GM18508 (cell line): Measurements from ENCODE around the gene C5.

Experiments used
- ATAC-seq: cut with Tn5 transposase; IDR thresholded peaks from one replicate; pipeline ENCODE4 v1.9.1; 2021; ENCODE audit warnings: moderate number of reproducible peaks; ENCODE audit not compliant: insufficient read depth, unreplicated experiment

C5 gene

GRCh38 chr9:120946259-120946658 lies 103.8 kb downstream of the C5 start:
- no peak for ATAC-seq

DNA sequence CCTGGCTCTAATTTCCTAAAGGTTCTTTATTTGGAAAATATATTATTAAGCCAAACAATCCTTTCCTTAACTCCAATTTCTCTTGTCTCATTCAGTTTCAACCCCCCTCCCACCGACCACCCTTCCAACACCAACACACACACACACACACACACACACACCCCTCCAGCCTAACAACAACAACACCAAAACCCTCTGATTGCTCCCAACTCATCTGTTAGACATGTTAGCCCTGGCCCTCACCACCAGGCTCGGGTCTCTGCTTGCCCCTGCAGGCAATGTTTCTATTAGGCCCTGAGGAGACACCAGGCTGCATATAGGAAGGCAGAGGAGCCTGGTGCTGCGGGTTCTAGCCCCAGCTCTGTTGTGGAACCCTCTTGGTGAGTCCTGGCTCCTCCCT lies 105.1 kb downstream of the C5 start:
- no peak for ATAC-seq

DNA sequence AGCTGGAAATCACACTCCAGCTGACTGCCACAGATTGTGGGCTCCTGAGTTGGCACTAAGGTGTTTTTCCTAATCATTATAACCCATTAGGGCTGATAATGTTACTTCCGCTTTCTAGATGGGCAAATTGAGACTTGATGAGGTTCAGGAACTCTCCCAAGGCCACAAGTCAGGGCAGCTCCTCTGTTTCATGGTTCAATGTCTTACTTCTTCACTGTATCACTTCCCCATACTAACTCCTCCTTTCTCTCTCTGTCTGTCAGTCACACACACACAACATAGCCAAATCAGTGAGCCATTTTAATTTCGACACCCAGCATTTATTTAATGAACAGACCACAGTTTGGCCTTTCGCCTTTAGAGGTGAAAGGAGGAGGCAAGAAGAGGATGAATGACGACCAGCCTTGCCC lies 105.6 kb downstream of the C5 start:
- peak; percentile 97 for ATAC-seq

DNA sequence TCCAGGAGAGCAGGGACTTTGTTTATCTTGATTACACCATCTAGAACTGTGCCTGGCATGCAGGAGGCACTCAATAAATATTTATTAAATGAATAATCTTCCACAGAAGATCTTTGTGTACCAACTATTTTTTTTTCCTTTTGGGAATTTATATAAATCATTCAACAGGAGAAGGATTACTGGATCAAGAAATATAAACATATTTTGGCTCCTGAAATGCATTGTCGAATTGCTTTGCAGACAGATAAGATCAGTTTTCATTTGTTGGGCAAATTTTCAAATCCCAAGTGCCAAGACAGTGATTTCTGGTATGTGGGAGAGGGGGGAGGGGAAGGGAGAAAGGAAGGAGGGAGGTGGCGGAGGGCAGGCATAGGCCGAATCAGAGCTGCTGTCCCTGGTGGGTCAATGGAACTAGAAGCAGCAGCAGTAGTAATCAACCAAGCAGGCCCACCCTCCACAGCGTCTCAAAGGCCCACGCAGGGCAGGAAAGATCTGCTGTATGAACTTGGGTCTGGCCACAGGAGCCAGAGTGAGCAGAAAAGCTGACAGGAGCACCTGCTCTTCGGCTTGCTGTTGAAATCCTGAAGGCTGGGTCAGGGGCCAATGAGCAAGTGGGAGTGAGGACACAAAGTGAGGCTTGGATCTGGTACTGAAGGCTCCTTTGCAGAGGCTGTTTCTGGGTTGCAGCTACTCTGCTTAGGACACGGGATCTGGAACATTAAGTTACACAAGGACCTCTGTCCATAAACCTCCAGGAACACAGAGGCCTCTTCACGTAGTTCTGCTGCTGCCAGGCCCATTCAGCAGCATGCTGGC lies 107.7 kb downstream of the C5 start:
- ATAC-seq: no peak

GRCh38 chr9:120941046-120941770 lies 108.9 kb downstream of the C5 start:
- no peak for ATAC-seq

- ATAC-seq: no peak
These were observed 109.5 kb downstream of the C5 start for GRCh38 chr9:120940573-120940972.

- no peak for ATAC-seq
These were observed 111.2 kb downstream of the C5 start for GRCh38 chr9:120938851-120939250.

DNA sequence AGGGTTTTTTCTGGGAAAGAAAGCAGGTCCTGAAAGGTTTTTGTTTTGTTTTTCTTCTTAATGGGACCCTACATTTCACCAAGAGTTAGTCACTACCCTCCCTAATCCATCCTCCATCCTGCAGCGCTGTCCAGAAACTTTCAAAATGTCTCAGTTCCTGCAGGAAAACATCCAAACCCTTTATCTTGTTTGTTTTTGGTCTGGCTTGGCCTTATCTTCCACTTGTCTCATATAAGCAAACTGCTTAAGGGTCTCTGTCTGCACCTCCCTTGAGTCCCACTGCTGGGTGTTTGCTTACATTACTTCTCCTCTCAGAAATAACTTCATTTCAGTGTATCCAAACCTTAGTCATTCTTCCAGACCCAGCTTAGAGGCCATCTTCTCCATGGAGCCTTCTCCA lies 112.5 kb downstream of the C5 start:
- ATAC-seq: no peak

DNA sequence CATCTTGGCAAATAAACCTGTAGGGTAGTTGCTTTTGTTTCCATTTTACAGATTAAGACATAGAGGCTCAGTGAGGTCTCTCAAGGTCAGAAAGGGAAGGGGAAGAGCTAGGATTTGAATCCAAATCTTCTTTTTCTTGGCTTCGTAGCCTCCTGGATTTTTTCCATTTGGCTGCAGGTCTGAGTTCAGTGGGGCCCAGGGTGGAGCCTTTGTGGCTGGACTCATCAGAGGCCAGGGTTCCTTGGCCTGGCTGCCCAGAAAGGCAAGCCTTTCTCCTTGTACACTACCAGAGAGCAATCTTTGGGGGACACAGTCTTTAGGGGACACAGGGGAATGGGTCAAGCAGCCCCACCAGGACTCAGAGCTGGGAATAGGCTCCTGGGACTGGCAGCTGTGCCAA lies 112.9 kb downstream of the C5 start:
- ATAC-seq: no peak

- ATAC-seq: no peak
These were observed 113.3 kb downstream of the C5 start for GRCh38 chr9:120936764-120937122.

DNA sequence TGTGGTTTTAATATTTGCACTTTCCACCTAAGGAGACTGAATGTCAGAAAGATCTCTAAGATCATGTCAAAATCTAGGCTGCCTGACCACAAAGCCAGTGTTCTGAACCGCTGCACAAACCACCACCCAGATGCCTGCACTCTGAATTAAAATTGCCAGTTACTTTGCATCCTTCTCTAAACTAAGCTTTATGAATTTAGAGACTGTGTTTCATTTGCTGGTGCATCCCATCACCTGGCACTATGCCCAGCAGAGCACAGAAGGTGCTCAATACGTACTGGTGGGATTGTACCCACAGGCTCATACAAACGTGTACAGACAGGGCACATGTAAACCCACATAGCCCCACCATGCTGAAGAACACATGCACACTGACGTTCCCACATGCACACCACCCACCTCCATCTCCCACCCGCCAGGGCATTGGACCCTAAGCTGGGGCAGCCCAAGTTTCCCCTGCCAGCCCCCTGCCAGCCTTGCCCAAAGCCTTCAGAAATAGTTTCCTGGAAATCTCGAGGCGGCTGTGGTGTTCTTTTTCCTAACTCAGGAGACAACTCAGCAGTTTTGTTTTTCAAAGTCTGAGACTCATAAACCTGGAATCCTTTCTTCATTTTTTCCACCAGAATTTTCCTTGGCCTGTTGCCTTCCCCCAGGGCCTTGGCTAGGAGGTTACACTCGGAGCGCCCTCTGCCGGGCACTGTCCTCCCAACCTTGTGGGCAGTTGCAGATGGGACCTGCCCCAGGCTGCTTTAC lies 113.9 kb downstream of the C5 start:
- ATAC-seq: no peak

DNA sequence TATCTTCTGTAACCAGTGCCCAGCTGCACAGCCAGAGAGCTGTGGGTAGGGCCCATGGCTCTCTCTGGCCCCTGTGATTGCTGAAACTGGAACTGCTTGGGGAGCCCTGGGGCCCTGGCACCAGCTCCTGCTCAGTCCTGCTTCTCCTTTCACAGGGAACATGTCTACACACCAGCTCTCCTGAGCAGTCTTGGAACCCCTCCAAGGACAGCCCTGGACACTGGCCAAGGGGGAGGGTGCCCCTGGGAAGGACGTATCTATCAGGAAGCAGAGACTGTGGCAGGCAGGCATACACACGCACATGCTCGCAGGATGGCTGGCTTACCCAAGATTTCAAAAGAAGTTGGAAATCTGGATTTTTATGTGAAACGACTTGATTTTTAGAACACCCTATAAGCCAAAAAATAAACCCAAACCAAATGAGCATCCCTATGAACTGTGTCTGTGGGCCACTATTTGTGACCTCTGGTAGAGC lies 114.7 kb downstream of the C5 start:
- no peak for ATAC-seq

DNA sequence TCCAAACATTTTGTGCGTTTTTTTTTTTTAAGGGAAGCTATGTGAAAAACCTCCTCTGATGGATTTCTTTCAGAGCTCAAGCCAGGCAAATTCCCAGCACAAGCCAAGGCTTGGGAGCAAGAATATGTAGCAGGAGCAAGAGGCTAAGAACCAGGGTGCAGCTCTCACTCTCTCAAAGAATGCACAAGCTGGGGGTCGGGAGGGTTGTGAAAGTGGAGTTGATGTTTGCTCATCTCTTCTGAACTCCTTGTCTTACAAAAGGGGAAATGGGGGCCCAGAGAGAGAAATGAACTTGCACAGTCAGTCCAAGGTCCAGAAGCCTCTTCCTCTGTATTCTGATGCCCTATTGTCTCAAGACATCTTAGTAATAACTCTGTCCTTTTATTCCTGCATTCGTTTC lies 115.8 kb downstream of the C5 start:
- no peak for ATAC-seq

GRCh38 chr9:120933310-120934055 lies 116.6 kb downstream of the C5 start:
- no peak for ATAC-seq

GRCh38 chr9:120932086-120932823 lies 117.8 kb downstream of the C5 start:
- ATAC-seq: peak; percentile 1

DNA sequence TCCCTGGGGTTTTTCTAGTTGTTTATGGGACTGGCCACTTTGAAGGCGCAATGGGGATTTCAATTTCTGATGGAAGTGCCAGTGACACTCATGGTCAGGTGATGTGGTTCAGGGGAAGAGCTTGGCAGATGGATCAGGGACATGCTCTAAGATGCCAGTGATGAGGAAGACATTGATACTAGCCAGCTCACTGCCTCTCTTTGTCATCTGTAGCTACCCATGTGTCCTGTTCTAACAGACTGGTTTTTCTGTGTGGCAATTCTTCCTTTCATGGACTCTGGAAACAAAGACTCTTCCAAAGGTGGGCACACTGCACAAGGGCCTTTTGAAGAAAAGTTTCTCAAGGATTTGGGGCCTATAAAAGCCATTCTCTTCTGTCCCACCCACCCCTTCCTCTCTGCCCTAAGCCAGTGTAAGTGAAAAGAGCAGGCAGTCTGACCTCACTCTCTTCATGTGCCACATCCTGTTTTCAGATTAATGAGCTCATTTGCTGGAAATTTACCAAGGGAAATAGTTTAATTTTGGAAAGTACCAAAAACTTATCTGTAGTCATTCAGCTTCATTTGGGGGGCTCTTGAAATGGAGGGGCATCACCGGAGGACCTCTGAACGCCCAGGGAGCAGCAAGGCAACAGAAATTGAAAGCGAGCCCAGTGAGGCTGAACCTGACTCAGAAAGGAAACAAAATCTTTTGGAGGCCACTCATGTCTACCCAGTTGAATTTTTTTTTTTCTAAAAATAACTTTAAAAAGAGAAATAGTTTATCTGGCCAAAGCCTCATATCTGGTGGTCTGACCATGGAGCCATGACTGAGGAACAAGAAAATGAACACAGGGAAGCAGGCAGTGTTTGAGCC lies 118.6 kb downstream of the C5 start:
- peak; percentile 43 for ATAC-seq

- ATAC-seq: no peak
These were observed 120.8 kb downstream of the C5 start for GRCh38 chr9:120929229-120929791.

GRCh38 chr9:120928483-120929228 lies 121.4 kb downstream of the C5 start:
- no peak for ATAC-seq
